Activated naive CD4-positive, alpha-beta T cell treated with anti-CD3 and anti-CD28 coated beads for 36 hours (primary cell): Measurements from ENCODE around the gene POLRMT. TPM values are rescaled to one million over a fixed set of nuclear protein-coding genes. Genes with fewer than 3 reads are reported as not detected.
A peak's percentile ranks its signal among the peaks of the same experiment; 100 is the strongest.

Experiments
- CTCF ChIA-PET: fragments of 350-600 bp; sonication (Branson Sonifier 250); formaldehyde crosslinking; loops from one replicate; lab custom pipeline; 2021; ENCODE audit warnings: antibody characterized with exemption; lab: Charles Lee
- DNase-seq: peaks from one replicate; pipeline ENCODE4 v3.0.0-alpha.2; 2020
- H3K27ac Mint-ChIP-seq: one replicate; pipeline ENCODE4 v1.8.0; 2021; ENCODE audit warnings: mild to moderate bottlenecking, mixed read lengths
- H3K27me3 Mint-ChIP-seq: one replicate; pipeline ENCODE4 v1.8.0; 2021; ENCODE audit warnings: low read depth, mixed read lengths
- H3K36me3 Mint-ChIP-seq: one replicate; pipeline ENCODE4 v1.8.0; 2021; ENCODE audit warnings: low read depth, mixed read lengths
- H3K4me1 Mint-ChIP-seq: one replicate; pipeline ENCODE4 v1.8.0; 2021; ENCODE audit warnings: low read depth, mixed read lengths
- H3K4me3 Mint-ChIP-seq: one replicate; pipeline ENCODE4 v1.8.0; 2021; ENCODE audit warnings: mild to moderate bottlenecking, moderate library complexity, mixed read lengths
- H3K9me3 Mint-ChIP-seq: one replicate; pipeline ENCODE4 v1.8.0; 2021; ENCODE audit warnings: mixed read lengths
- intact Hi-C: fragments of 100-400 bp; cut with micrococcal nuclease; formaldehyde crosslinking; loops from one replicate; pipeline ENCODE4 v1.15.1; 2023
- total RNA-seq, 2 experiments: library from RNA; stranded (reverse); gene quantifications; one replicate each; pipeline ENCODE4 v1.2.3, GENCODE V29; 2021

Gene POLRMT
- total RNA-seq, 2 experiments from 2014 or later, result 63.8 to 65.6 TPM

- H3K36me3 Mint-ChIP-seq, result no peaks in the 10 kb centered on the region
- no peaks in the 10 kb centered on the region for H3K9me3 Mint-ChIP-seq
- peaks cover 22% of the 10 kb centered on the region for H3K4me1 Mint-ChIP-seq
- H3K27ac Mint-ChIP-seq, result no peak overlapping the region
- intact Hi-C loops, result no loop called here
- H3K27me3 Mint-ChIP-seq, result no peaks in the 10 kb centered on the region
- CTCF ChIA-PET, result no interaction called here
- DNase-seq, result no peak
- H3K4me3 Mint-ChIP-seq, result no peak overlapping the region
These were observed 54.1 kb downstream of the POLRMT start for GRCh38 chr19:579111-579841.

GRCh38 chr19:577439-578392, 55.6 kb downstream of the POLRMT start:
- intact Hi-C loops, result no loop called here
- no peak for DNase-seq
- H3K27ac Mint-ChIP-seq, result no peak overlapping the region
- peaks cover 25% of the 10 kb centered on the region for H3K4me1 Mint-ChIP-seq
- CTCF ChIA-PET, result no interaction called here
- H3K27me3 Mint-ChIP-seq, result no peaks in the 10 kb centered on the region
- H3K4me3 Mint-ChIP-seq, result no peak overlapping the region
- H3K36me3 Mint-ChIP-seq, result no peaks in the 10 kb centered on the region
- no peaks in the 10 kb centered on the region for H3K9me3 Mint-ChIP-seq

GRCh38 chr19:576768-577438, 56.4 kb downstream of the POLRMT start:
- CTCF ChIA-PET, result no interaction called here
- no peak overlapping the region for H3K4me3 Mint-ChIP-seq
- H3K4me1 Mint-ChIP-seq, result peaks cover 25% of the 10 kb centered on the region
- no peaks in the 10 kb centered on the region for H3K9me3 Mint-ChIP-seq
- intact Hi-C loops, result no loop called here
- no peaks in the 10 kb centered on the region for H3K36me3 Mint-ChIP-seq
- no peak for DNase-seq
- H3K27me3 Mint-ChIP-seq, result no peaks in the 10 kb centered on the region
- no peak overlapping the region for H3K27ac Mint-ChIP-seq

- Mint-ChIP-seq H3K9me3 (no peaks in the 10 kb centered on the region), H3K36me3 (peaks cover 3% of the 10 kb centered on the region), H3K4me1 (peaks cover 31% of the 10 kb centered on the region), H3K27ac (no peak overlapping the region), H3K4me3 (no peak overlapping the region), H3K27me3 (no peaks in the 10 kb centered on the region)
- intact Hi-C loops, result no loop called here
- CTCF ChIA-PET, result interaction anchor here (0.6 to 2.0 kb wide), 2 partner anchors 8 to 162 kb away, joined by 3 to 7 read pairs; no protein-coding TSS in a partner anchor
- no peak for DNase-seq
These were observed 57.5 kb downstream of the POLRMT start for GRCh38 chr19:575527-576506.

GRCh38 chr19:574658-575526, 58.4 kb downstream of the POLRMT start:
- no peak overlapping the region for H3K27ac Mint-ChIP-seq
- no peak for DNase-seq
- no peaks in the 10 kb centered on the region for H3K27me3 Mint-ChIP-seq
- intact Hi-C loops, result loop anchor here (5.0 kb wide), 1 partner anchor 342 kb away; the partner anchor contains the start of gene KISS1R
- H3K4me1 Mint-ChIP-seq, result peaks cover 32% of the 10 kb centered on the region
- no peaks in the 10 kb centered on the region for H3K9me3 Mint-ChIP-seq
- CTCF ChIA-PET, result interaction anchor here (0.7 to 2.0 kb wide), 2 partner anchors 9 to 20 kb away, joined by 3 to 7 read pairs; no protein-coding TSS in a partner anchor
- H3K4me3 Mint-ChIP-seq, result peak overlapping the region; percentile 20
- H3K36me3 Mint-ChIP-seq, result peaks cover 3% of the 10 kb centered on the region

GRCh38 chr19:573519-573825, 59.9 kb downstream of the POLRMT start:
- H3K4me3 Mint-ChIP-seq, result peak overlapping the region; percentile 78

GRCh38 chr19:572743-573518, 60.4 kb downstream of the POLRMT start:
- no peaks in the 10 kb centered on the region for H3K9me3 Mint-ChIP-seq
- peak; percentile 40 for DNase-seq
- H3K36me3 Mint-ChIP-seq, result peaks cover 3% of the 10 kb centered on the region
- H3K27ac Mint-ChIP-seq, result peak overlapping the region; percentile 65
- peaks cover 36% of the 10 kb centered on the region for H3K4me1 Mint-ChIP-seq
- H3K27me3 Mint-ChIP-seq, result no peaks in the 10 kb centered on the region
- CTCF ChIA-PET, result no interaction called here
- intact Hi-C loops, result loop anchor here (1.0 to 5.0 kb wide), 8 partner anchors 38 to 344 kb away; partner anchors contain the start of genes CDC34, KISS1R, POLRMT and PTBP1
- peak overlapping the region; percentile 86 for H3K4me3 Mint-ChIP-seq

More at GRCh38 chr19:573519-573825, 59.9 kb downstream of the POLRMT start:
- intact Hi-C loops, result loop anchor here (2.0 to 5.0 kb wide), 2 partner anchors 67 to 344 kb away; partner anchors contain the start of genes KISS1R and TPGS1
- no peaks in the 10 kb centered on the region for H3K27me3 Mint-ChIP-seq
- CTCF ChIA-PET, result no interaction called here
- no peaks in the 10 kb centered on the region for H3K9me3 Mint-ChIP-seq
- H3K4me1 Mint-ChIP-seq, result peaks cover 36% of the 10 kb centered on the region
- no peak for DNase-seq
- H3K36me3 Mint-ChIP-seq, result peaks cover 3% of the 10 kb centered on the region
- H3K27ac Mint-ChIP-seq, result peak overlapping the region; percentile 65

- DNase-seq, result peak; percentile 99
- peaks cover 3% of the 10 kb centered on the region for H3K36me3 Mint-ChIP-seq
- intact Hi-C loops, result loop anchor here (1.0 to 5.0 kb wide), 8 partner anchors 39 to 345 kb away; partner anchors contain the start of genes CDC34, KISS1R, POLRMT and PTBP1
- CTCF ChIA-PET, result interaction anchor here (0.6 to 1.1 kb wide), 2 partner anchors 66 to 93 kb away, joined by 3 to 4 read pairs; no protein-coding TSS in a partner anchor
- no peaks in the 10 kb centered on the region for H3K27me3 Mint-ChIP-seq
- no peaks in the 10 kb centered on the region for H3K9me3 Mint-ChIP-seq
- peaks cover 36% of the 10 kb centered on the region for H3K4me1 Mint-ChIP-seq
- peak within 1 kb of the TSS; percentile 98 for H3K27ac Mint-ChIP-seq
- H3K4me3 Mint-ChIP-seq, result peak within 1 kb of the TSS; percentile 90
These were observed 61.1 kb downstream of the POLRMT start, which contains the start of gene BSG for GRCh38 chr19:572140-572742. TSS of gene BSG (plus strand) at chr19:572596. CDS start at chr19:572635, 39 bp downstream.

- peaks cover 3% of the 10 kb centered on the region for H3K36me3 Mint-ChIP-seq
- no peaks in the 10 kb centered on the region for H3K9me3 Mint-ChIP-seq
- H3K27ac Mint-ChIP-seq, result peak overlapping the region; percentile 92
- H3K27me3 Mint-ChIP-seq, result no peaks in the 10 kb centered on the region
- CTCF ChIA-PET, result interaction anchor here (0.6 to 1.1 kb wide), 2 partner anchors 65 to 94 kb away, joined by 3 to 4 read pairs; no protein-coding TSS in a partner anchor
- intact Hi-C loops, result loop anchor here (5.0 kb wide), 1 partner anchor 346 kb away; the partner anchor contains the start of gene KISS1R
- DNase-seq, result peak; percentile 51
- H3K4me1 Mint-ChIP-seq, result peaks cover 31% of the 10 kb centered on the region
- peak overlapping the region; percentile 90 for H3K4me3 Mint-ChIP-seq
These were observed 61.8 kb downstream of the POLRMT start for GRCh38 chr19:571566-571974.
